HepG2 (cell line): ENCODE data around the gene MFNG. TPM values are rescaled to one million over a fixed set of nuclear protein-coding genes. Genes with fewer than 3 reads are reported as not detected.

ENCODE experiments used
- AHDC1 ChIP-seq: sonication (generic); formaldehyde crosslinking; IDR thresholded peaks from 2 replicates; pipeline ENCODE4 v1.5.1; 2020; ENCODE audit warnings: mild to moderate bottlenecking, missing genetic modification reagents, borderline replicate concordance
- CBFB ChIP-seq: sonication (generic); formaldehyde crosslinking; IDR thresholded peaks from 2 replicates; pipeline ENCODE4 v1.4.0; 2020; ENCODE audit warnings: missing genetic modification reagents
- MED1 ChIP-seq: sonication (generic); formaldehyde crosslinking; IDR thresholded peaks from 2 replicates; pipeline ENCODE4 v1.4.0; 2020; ENCODE audit warnings: missing genetic modification reagents
- ZMYM3 ChIP-seq: sonication (generic); formaldehyde crosslinking; IDR thresholded peaks from 2 replicates; pipeline ENCODE4 v1.5.1; 2020; ENCODE audit warnings: mild to moderate bottlenecking, missing genetic modification reagents
- ZNF790 ChIP-seq: sonication (generic); formaldehyde crosslinking; IDR thresholded peaks from 2 replicates; pipeline ENCODE4 v1.8.0; 2022; ENCODE audit warnings: missing genetic modification reagents, mild to moderate bottlenecking, borderline replicate concordance
- ZUFSP ChIP-seq: sonication (generic); formaldehyde crosslinking; IDR thresholded peaks from 2 replicates; pipeline ENCODE4 v1.9.0; 2021; ENCODE audit warnings: missing genetic modification reagents, mild to moderate bottlenecking, borderline replicate concordance
- polyA plus RNA-seq, 8 experiments: library from polyadenylated mRNA; depleted of rRNA in 3 of 8; stranded (reverse) in 7 of 8; unstranded in 1 of 8; fragments of >200 nt; fragmentation: Illumina TruSeq in 4 of 8; extraction: Trizol in 4 of 8; gene quantifications; 2 replicates each; pipeline versions ENCODE4 v1.2.1 to v1.2.3, GENCODE V29; 2011 to 2016; ENCODE audit warnings: low read depth in 4 of 8, missing spikeins in 1 of 8, mixed read lengths in 1 of 8; ENCODE audit not compliant: insufficient read depth in 1 of 8
- total RNA-seq, 5 experiments: library from RNA; depleted of rRNA; stranded (reverse); fragments of >200 nt; fragmentation: Illumina TruSeq; extraction: Trizol; gene quantifications; 2 replicates each; pipeline ENCODE4 v1.2.3, GENCODE V29; 2016; ENCODE audit warnings: low read depth in 1 of 5
- TF ChIP-seq, protein P1 (sequence below), 2 experiments: sonication (generic) in 1 of 2; formaldehyde crosslinking in 1 of 2; IDR thresholded peaks; 2 replicates each; pipeline versions ENCODE4 v1.4.0 to v1.6.1; 2018 to 2020; ENCODE audit warnings: missing genetic modification reagents in 2 of 2, borderline replicate concordance in 1 of 2, low read depth in 1 of 2, mild to moderate bottlenecking in 1 of 2, missing biosample characterization in 1 of 2
- TF ChIP-seq, protein P2 (sequence below): sonication (generic); formaldehyde crosslinking; conservative IDR thresholded peaks from 2 replicates; pipeline ENCODE4 v1.8.0; 2022; ENCODE audit warnings: mild to moderate bottlenecking, moderate library complexity, missing genetic modification reagents

MFNG gene
- total and polyA plus RNA-seq, 2 of the 13 experiments (the other 11 are each of a cell fraction or from before 2014, with no cell fraction given) = 1.0 to 11.7 TPM

GRCh38 chr22:37449331-37450001, 36.7 kb downstream of the MFNG start (continued):
- no peak for TF ChIP-seq AHDC1 (CRISPR knock-in tag)
- TF ChIP-seq, protein P1, sequence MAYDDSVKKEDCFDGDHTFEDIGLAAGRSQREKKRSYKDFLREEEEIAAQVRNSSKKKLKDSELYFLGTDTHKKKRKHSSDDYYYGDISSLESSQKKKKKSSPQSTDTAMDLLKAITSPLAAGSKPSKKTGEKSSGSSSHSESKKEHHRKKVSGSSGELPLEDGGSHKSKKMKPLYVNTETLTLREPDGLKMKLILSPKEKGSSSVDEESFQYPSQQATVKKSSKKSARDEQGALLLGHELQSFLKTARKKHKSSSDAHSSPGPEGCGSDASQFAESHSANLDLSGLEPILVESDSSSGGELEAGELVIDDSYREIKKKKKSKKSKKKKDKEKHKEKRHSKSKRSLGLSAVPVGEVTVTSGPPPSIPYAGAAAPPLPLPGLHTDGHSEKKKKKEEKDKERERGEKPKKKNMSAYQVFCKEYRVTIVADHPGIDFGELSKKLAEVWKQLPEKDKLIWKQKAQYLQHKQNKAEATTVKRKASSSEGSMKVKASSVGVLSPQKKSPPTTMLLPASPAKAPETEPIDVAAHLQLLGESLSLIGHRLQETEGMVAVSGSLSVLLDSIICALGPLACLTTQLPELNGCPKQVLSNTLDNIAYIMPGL (CRISPR knock-in tag; IDR thresholded peaks at IDR 0.05; ENCODE audit: borderline replicate concordance in 1 of 2, low read depth in 1 of 2) = no peak
- no peak for TF ChIP-seq ZMYM3
- no peak for TF ChIP-seq CBFB (CRISPR knock-in tag)
- no peak for TF ChIP-seq ZNF790 (CRISPR knock-in tag)
- no peak for TF ChIP-seq ZUFSP
- TF ChIP-seq, protein P2, sequence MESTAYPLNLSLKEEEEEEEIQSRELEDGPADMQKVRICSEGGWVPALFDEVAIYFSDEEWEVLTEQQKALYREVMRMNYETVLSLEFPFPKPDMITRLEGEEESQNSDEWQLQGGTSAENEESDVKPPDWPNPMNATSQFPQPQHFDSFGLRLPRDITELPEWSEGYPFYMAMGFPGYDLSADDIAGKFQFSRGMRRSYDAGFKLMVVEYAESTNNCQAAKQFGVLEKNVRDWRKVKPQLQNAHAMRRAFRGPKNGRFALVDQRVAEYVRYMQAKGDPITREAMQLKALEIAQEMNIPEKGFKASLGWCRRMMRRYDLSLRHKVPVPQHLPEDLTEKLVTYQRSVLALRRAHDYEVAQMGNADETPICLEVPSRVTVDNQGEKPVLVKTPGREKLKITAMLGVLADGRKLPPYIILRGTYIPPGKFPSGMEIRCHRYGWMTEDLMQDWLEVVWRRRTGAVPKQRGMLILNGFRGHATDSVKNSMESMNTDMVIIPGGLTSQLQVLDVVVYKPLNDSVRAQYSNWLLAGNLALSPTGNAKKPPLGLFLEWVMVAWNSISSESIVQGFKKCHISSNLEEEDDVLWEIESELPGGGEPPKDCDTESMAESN = no peak
- no peak for TF ChIP-seq MED1 (CRISPR knock-in tag)
